HG02973 (cell line): ENCODE data around the gene IKZF1.
A peak's percentile ranks its signal among the peaks of the same experiment; 100 is the strongest.

Source experiments
- ATAC-seq: cut with Tn5 transposase; IDR thresholded peaks from one replicate; pipeline ENCODE4 v1.9.1; 2021; ENCODE audit warnings: moderate library complexity; ENCODE audit not compliant: unreplicated experiment

The IKZF1 gene

DNA sequence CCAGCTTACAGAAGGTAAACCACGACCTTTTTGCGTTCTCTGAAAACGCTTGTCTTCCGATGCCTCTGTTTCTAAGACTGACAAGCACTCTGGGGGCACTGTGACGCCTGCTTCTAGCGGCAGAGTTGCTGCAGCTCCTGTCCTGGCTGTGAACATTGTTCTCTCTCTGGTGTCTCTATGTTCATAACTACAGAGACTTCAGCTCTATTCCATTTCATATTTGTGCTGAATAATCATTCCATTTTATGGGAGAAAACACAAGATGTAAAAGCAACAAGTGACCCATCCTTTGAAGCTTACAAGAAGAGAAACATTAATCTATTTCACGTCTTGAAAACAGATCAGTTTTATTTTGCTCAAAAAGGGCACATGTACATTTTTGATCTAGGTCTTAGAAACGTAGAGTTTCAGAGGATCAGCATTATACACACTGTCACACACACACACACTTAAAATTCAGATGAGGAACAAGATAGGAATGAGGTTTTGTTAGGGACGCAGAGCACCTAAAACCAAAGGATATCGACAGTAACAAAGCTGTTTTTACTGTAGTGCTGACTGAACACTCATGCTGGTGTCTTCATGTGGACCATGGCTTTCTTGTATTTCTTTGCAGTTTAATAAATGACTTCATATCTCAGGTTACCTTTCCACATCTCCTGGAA is 3.0 kb downstream of the IKZF1 start:
- peak; percentile 28 for ATAC-seq

DNA sequence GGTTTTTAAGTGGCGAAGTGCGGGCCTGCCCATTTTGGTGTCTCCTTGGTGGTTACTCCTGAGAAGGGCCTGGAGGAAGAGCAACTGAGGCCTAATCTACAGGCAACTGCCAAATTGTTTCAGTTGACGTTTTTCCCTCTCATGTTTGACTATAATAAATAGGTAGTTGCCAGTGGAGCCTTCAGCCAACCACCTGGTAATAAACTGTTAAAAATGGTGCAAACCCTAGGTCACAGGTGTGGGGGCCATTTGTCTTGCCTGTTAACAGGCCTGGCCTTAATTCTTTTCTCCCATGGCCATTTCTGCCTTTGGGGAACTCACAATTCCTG is 3.7 kb downstream of the IKZF1 start:
- ATAC-seq, result no peak

DNA sequence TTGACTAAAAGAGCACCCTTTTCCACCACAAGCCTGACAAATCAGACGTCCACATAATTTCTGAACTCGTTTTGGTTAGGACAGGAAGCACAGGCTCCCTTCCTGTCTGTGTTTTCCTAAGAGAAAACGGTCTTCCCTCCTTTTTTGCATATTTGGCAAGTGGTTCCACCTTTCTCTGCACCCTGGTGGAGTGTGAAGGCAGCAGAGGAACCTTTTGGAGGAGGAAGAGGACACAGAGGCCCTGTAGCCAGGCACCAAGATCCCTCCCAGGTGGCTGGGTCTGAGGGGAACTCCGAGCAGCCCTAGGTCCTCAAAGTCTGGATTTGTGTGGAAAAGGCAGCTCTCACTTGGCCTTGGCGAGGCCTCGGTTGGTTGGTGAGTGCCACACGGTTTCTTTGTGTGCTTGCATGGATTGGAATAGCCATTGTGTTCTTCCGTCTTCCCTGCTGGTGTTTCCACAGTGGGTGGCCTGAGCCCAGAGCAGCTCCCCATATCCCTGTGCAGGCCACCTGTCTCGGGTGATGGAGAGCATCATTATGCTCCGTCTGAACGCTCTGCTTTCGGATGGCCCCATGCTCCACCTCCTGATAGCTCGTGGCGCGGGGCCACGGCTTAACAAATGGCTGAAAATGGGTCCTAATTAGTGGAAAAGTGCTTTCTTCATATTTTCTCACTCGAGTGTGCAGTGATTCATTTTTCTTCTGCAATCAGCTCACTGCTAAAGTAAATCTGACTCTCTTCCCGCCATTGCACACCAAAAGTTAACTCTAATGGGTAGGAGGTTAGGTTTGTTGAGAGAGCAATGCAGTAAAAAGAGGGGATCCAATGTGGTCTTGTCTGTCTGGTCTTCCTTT is 4.2 kb downstream of the IKZF1 start:
- ATAC-seq, result no peak

DNA sequence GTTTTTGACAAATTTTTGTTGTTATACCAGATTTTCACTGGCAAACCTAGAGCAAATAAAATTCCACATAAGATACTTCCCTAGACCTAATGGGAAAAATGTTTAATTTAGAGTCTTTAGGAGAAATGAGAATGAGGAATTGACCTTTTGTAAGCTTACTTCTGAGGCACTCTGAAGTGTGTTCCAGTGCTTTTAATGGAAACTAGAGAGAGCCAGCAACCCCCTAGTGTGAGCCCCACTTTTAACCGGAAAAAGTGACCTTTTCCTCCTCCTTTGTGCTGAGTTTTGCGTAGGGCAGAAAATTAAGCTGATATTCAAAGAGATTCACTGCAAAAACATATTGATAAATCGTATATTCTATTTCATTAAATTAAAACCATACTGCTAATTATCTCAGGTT is 5.2 kb downstream of the IKZF1 start:
- ATAC-seq, result no peak

DNA sequence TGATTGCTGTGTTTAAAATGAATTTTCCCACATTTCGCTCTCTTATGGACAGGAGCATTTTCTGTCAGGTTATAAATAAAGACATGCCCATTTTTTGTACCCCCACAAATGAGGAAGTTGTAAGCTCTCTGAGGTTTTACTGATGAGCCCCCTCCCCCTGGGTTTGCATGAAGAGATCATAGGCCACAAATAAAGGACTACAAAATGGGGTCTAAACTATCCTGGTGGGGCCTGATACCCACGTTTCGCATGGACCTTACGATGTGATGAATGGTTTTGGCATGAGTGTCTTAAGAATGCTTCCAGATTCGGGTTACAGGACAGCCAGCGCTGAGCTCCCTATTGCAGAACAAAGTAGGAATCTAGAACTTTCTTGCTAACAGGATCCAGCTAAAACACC is 5.8 kb downstream of the IKZF1 start:
- ATAC-seq, result no peak

DNA sequence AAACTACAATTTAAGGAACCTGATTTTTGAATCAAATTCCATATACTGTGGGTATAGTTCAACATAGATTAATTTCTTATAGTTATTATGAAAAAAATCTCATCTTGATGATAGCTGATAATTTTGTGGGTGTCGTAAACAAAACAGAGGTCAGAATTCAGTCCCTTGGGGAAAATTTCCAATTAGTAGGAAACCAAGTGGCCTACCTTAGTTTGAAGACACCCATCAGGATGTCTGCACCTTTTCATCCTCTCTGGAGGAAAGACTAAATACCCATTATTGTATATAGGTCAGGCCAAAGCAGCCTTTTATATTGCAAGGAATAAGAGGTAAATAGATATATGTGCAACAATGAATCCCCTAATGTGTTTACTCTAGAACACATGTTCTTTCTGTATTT is 6.4 kb downstream of the IKZF1 start:
- no peak for ATAC-seq

DNA sequence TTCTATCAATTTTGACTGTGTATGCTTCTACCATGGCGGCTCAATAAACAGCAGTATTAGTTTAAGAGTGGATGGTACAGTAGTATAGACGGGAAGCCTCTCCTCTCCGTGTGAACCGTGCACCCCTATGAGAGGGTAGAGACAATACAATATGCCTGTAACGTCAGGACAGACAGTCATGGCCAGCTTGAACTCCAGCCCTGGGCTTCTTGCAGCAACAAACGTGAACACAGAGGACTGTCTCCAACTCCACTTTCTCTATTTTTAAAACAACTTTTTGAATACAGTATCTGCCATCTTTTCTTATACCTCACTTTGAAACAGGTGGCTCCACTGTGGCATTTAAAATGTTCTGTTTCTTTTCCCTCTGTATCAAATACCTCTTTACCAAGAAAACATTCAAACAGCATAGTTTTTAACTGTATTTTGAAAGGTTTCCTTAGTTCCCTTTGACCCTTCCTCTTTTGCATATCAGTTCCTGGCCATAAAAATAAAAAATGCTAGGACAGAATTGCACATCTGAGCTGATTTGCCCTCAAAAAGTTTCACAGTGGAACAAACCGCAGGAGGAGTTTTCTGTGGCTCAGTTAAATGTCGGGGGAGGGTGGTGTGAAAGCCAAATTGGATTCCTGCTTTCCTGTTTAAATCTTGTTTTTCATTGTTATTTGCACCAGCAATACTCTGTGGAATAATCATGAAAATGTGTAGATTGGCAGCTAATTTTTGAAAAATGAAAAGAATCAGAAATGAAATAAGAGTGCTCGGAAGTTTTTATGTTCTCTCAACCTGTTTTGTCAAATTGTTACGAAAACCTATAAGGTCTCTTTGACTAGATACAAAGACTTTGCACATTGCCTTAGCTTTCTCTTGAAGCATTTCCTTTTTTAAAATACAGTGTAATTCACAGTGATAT is 8.0 kb downstream of the IKZF1 start:
- ATAC-seq, result no peak

DNA sequence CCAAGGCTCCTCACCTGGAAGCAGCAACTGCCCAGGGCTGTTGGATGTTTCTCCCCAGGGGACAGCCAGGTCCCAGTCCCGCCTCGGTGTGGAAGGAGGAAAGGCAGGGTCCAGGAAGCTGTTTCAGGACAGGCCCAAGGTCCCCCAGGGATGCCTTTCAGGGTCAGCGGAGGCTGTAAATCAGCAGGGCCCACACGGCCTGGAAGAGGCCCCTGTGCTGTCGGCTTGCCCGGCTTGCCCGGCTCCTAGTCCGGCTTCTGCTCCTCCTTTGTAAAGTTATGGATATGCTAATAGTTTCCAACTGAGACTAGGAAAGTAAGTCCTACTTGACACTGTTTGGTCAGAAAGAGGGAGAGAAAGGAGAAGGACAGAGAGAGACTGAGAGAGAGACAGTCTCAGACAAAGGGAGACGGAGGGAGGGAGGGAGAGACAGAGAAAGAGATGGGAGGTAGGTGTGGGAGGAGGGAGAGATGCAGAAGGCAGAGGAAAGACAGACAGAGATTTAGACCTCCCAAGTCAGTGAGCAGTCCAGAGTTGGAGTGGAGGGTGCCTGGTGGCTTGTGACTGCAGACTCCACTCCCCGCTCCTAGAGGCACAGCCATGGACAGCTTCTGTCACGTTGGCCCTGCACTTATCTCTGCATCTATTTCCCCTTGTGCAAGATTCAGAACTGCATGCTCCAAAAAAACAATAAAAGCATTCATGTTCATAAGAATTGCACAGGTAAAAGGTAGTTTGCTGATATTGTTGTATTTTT is 10.5 kb downstream of the IKZF1 start:
- no peak for ATAC-seq

DNA sequence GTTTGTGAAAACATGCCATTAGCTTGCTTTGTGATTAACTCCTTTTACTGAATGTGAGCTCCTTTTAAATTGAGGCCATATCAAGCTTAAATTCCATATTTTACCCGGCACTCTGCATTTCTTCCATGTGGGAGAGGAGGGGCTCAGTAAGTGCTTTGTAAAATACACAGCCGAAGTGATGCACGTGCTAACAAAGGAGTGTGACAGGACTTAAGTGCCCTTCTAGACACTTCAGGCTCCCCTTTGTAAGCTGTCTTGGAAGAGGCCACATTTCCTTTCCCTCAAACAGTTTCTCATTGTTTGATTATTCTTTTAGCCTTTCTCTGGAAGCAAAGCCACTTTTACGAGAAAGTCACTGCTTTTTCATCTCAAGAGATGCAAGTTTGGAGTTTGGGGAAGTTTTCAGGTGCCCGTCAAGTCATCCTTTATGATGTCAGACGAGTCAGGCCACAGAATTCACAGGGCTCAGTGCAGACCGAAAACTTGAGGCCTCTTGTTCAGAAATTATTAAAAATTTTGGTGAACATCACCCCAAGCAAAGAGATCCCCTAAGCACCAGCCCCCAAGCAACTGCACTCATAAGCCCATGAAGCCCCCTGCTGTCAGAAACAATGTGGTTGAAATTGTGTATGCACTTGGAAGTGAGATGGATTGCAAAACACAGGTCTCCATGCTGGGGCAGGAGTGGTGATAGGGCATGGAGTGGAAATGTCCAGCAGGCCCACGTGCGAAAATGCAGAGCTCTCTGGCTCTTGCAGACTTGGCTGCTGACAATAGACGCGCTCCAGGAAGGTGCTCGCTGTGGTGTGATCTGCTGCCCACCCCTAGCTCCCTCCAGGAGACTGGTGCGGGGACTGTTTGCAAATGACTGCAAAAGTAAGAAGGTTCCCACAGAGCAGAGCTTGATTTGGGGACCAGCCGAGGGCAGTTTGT is 11.5 kb downstream of the IKZF1 start:
- no peak for ATAC-seq

DNA sequence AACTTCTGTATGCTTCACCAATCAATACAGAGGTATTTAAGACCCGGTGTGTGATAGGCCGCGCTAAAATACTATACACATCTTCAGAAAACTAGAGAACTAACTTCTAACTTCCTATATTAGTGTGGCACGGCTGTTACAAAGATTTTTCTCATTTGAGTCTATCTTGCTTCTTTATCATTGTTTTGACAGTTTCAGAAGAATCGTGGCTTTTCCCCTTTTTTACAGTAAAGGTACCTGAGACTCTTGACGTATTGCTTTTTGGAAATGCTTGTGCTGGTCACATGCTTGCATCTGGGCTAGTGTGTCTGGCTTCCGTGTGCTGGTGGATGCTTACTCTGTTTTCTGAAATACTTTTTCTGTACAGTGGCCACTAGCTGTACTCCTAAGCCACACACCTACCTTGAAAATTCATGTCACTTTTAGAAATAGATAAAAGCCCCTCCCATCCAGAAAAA is 12.7 kb downstream of the IKZF1 start:
- peak; percentile 69 for ATAC-seq

DNA sequence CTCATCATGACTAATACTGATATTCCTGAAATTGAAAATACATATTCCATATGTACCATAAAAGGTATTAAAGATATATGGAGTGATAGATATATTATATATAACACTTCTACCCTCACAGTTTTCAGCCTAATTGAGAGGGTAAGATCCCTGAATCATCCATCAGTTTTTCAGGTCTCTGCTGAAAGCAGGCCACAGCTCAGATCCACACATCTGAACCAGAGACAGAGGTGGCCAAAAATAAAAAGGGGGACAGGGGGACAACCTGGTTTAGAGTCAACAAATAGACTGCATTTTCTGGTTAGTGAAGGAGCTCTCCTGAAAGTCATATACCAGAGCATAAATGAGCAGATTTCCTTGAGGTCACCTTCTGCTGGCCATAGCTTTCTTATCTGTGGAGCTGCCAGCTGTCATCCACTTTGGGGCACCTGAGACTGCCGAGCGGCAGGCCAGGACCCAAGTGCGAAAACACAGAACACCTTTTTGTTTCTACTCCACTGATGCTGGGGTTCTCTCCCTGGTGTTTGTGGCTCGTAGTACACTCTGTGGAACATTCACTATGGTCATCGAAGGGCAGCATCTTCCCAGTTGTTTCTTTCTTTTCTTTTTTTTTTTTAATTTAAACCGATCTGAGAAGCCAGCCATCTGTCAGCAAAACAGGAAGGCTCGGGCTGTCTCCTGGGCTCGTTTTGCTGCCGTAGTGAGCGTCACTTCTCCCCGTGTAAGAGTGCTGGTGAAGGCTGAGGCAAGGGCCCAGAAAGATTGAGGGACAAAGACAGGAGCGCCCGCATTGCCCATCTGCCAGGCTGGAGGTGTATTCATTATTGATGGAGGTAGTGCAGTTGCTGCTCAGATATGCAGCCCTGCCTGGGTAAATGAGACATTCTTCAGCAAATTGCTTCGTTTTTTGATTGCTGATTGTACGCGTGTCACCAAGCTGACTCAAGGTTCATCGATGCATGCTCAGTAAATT is 13.5 kb downstream of the IKZF1 start:
- ATAC-seq, result no peak

DNA sequence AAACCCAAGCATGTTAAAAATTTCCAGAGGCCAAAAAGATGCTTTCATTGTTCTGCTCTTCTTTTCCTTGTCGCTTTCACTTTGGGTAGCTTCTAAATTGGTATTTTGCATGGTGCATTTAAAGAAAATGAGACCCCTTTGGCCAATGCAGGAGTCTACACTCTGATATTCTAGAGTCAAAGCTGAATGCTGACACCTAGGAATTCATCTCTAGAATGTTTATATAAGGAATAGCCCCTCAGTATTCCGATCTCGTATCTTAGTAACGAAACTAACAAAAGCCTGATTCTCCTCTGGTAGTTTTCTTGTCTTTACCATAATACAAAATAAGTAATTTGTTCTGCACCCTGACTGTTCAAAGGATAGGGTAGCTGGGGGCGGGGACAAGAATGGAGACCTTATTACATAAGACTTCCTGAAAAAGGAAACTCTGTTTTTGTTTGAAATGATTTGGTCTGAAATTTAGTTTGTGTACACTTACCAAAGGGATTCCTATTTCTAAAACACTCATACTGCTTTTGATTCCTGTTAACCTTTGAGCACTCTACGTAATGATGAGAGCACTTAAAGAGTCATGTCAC is 17.1 kb downstream of the IKZF1 start:
- ATAC-seq, result no peak

DNA sequence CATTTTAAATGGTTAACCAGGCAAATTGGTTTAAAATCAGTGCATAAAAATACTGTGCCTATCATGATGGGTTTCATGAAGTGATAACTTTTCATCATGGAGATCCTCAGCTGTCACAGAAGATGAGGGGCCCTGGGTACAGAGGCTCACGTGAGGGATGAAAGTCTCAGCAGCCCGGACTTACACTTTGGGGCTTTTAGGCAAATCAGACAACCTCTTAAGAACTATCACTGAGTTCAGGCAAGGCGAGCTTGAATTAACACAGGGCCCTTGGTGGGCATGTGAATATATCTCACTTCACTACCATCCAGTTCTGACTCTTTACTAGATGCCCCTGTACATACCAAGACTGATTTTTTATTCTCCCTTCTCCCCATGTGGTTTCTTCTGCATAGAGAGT is 19.6 kb downstream of the IKZF1 start:
- ATAC-seq, result no peak

DNA sequence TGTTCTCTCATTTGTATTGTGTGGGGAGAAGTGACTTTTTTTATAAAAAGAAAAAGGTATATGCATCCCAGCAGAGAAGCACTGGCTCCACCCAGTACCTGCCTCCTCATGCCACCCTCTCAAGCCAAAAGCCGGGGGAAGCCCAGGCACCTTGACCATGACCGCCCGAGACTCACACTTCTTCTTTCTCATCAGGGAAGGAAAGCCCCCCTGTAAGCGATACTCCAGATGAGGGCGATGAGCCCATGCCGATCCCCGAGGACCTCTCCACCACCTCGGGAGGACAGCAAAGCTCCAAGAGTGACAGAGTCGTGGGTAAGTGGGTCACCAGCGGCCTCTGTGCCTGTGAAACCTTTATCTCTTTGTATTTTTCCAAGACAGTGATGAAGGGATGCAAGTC is 22.9 kb downstream of the IKZF1 start:
- ATAC-seq, result peak; percentile 44

DNA sequence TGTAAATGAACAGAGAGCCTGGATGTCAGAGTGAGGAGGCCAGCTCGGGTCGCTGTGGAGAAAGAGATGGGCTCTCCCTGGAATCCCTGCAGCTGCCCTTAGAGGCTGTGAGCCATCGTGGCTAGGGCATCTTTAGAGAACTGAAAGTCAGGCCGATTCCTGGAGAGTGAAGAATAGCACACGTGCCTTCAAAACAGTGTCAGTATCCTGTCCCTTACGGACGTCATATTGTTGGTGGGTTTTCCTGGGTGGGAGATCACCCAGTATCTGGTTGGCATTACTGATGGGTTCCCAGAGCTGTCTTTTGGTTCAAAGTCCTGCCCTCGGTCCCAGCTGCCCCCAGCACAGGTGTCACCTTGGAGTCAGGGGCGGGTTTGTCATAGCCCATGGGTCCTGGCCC is 25.3 kb downstream of the IKZF1 start:
- no peak for ATAC-seq

DNA sequence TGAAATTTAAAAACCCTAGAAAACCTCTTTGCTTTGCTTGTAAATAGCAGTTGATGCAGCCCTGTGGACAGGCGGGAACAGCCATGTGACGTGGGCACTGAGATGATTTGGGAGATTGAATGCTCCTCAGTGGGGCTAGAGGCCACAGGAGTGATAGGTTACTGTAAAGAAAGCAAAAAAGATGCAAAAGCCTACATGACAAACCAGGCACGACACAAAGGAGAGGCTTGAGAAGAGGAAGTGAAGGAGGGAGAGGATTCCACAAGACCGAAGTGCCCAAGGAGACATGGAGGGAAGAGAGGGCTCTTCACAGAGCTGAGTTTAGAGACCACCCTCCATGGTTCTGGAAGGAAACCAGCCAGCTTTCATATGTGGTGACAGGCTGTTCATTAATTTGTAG is 25.7 kb downstream of the IKZF1 start:
- no peak for ATAC-seq

DNA sequence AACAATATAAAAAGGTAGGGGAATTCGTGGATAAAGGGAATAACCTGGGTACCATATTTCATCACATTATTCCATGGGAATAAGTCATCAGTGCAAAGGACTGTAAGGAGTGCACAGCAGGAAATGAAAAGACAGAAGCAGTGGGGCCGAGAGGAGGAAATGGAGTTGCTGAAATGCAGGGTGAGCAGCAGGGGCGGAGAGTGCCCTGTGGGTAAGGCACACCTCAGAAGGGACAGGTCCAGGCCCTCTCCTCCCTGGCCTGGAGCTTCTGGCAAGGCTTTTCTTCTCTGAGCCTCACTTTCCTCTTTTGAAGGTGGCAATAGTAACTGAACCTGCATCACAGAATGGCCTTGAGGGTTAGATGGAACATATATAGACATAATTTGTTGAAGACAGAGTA is 26.2 kb downstream of the IKZF1 start:
- no peak for ATAC-seq

DNA sequence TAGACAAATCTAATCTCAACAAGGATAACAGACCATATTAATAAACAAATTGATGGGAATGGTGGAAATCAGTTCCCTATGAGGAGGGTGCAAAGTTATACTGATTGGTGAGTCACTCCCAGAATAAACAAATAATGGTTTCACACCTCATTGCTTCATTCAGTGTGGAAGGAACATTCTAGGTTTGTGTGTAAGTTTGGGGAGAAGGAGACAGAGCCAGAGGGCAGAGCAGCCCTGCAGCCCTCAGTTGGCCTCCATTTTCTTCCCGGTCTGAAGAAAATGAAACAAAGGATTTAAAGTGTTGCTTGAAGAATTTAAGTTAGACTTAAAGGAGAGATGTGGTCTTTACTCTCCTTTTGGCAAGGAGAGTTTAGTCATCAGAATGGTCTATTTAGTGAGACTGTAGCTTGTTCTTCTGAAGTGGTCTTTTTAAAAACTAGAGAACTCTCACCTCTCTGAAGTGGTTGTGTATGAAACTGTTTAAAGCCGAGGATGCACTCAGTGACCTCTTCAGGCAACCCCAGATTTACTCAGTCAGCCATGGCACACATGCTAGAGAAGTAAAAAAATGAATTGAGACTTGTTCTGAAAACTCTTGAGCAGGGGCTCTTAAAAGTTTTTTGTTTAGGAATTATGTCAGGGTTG is 27.2 kb downstream of the IKZF1 start:
- peak; percentile 58 for ATAC-seq
